Stimulated activated CD4-positive, alpha-beta T cell treated with anti-CD3 and anti-CD28 coated beads, Interleukin-15, amount 100 ng/mL, for 48 hours (primary cell): Measurements from ENCODE around the gene BPTF.
"Not testable (repeated sequence)": the region's sequence is repeated elsewhere in the genome, so short reads cannot be mapped to it uniquely, and the experiment has no call there.

Experiments used
- DNase-seq, 2 donors: peaks; one replicate each; pipeline ENCODE4 v3.0.0-alpha.2; 2020; ENCODE audit warnings: low read depth in 2 of 2

BPTF gene

GRCh38 chr17:67963145-67963572 is 137.9 kb downstream of the BPTF start:
- DNase-seq, result peak; percentile 40 to 72

- no peak for DNase-seq
Measured at GRCh38 chr17:67970783-67971182, 145.5 kb downstream of the BPTF start.

DNA sequence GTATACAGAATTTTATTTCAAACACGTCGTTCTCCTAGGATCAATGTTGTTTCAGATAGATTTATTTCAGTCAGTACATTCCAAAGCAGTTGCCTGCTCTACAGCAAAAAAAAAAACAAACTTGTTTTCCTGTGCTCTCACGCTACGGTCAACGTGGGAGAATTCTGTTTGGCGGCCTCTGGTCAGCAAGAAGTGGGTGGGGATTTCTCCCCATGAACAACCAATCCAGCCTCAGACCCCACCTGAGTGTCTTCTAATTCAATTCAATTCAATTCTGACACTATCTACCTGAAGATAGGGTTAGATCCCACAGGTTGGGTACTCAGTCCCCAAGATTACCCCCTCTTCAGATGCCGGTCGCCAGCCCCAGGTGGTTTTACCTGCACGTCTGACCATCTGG is 148.9 kb downstream of the BPTF start:
- no peak for DNase-seq

GRCh38 chr17:67974598-67975066 is 149.3 kb downstream of the BPTF start:
- DNase-seq, result no peak

DNA sequence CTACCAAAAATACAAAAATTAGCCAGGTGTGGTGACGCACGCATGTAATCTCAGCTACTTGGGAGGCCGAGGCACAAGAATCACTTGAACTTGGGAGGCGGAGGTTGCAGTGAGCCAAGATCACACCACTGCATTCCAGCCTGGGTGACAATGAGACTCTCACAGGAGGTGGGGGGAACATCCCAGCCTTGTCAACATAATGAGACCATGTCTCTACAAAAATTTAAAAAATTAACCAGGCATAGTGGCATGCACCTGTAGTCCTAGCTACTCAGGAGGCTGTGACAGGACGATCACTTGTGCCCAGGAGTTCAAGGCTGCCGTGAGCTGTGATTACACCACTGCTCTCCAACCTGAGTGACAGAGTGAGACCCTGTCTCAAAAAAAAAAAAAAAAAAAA is 151.0 kb downstream of the BPTF start:
- not testable (repeated sequence) for DNase-seq

GRCh38 chr17:67980456-67980855 is 155.2 kb downstream of the BPTF start:
- no peak for DNase-seq

DNA sequence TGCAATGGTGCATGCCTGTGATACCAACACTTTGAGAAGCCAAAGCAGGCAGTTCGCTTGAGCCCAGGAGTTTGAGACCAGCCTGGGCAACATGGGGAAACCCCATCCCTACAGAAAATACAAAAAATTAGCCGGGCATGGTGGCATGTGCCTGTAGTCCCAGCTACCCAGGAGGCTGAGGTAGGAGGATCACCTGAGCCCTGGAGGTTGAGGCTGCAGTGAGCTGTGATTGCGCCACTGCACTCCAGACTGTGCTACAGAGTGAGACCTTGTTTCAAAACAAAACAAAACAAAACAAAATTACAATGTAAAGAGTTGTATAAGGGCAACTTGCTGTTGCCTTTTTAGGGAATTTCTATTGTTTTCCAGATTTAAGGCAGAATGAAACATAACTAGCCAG is 155.6 kb downstream of the BPTF start:
- not testable (repeated sequence) for DNase-seq

DNA sequence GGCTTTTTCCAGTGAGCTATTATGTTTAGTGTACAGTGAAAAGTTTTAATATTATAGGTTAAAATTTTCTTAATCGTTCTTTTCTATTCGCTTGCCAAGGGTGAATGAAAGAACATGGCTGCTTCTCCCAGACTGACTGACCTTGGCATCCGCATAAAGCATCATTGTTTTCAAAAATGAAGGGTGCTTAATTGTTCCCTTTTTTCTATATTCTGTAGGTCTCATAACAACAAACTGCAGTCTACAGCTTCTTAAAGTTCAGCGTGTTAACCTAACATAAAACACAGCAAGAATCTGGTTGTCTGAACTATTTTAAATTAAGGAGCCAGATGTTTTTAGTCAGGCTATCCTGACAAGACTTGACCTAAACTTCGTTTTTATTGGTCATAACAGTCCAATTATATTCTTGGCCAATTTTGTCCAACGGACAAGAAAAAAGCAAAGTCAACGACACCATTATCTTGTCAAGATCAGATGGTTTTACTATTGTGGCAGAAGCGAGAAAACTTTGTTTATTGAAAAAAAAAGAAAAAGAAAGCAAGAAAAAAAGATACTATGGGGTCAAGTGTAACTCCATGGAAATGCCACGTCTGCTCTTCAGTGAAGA is 156.8 kb downstream of the BPTF start:
- DNase-seq, result no peak

- no peak for DNase-seq
Measured at GRCh38 chr17:67982686-67983382, 157.5 kb downstream of the BPTF start.

DNA sequence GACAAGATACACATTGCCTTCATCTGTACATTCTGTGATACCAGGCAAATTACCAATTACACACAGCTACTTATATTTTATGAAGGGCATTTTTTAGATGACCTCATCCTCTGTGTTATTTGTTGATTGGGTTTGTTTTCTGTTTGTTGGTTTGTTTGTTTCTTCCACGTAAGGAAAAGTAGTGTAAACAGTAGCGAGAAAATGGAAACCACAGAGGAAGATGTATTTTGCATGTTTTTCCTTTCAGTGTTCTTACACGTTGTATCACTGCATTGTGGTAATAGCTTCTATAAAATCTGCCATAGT is 158.0 kb downstream of the BPTF start:
- DNase-seq, result no peak

GRCh38 chr17:67990909-67991308 is 165.6 kb downstream of the BPTF start:
- DNase-seq, result no peak

GRCh38 chr17:67992548-67993152 is 167.3 kb downstream of the BPTF start:
- DNase-seq, result no peak

DNA sequence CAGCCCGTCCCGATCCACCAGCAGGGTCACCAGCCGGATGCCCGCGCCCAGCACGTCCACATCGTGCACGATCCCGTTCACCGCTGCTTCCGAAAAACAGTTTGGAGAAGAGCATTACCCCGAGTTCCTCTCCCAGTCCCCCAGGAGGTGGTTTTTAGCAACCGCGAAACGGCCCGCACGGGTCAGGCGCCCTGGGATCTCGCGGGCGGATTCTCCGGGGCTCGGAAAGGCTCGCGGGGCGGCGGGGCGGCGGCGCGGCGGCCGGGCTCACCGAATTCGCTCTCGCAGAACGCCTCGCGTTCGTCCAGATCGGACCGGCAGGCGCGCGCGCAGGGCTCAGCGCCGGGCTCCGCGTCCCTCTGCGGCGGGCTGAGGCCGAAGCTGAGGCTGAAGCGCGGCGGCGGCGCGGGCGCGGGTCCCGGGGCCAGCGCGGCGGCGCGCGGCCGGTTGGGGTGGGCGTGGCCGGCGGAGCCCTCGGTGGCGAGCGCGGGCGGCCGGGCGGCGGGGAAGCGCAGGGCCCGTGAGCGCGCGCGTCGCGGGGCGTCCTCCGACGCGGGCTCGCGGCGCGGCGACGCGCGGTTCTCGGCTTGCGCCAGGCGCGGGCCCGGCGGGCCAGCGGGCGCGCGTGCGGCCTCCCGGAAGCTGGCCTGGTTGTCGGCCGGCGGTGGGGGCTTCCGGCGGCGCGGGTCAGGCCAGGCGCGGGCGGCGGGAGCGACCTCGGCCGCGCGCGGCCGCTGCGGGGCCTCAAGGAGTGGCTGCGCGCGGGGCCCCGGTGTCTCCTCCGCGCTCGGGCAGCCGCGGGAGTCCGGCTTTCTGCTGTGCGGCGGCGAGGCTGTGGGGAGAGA is 168.1 kb downstream of the BPTF start:
- DNase-seq, result peak; percentile 42 to 63

DNA sequence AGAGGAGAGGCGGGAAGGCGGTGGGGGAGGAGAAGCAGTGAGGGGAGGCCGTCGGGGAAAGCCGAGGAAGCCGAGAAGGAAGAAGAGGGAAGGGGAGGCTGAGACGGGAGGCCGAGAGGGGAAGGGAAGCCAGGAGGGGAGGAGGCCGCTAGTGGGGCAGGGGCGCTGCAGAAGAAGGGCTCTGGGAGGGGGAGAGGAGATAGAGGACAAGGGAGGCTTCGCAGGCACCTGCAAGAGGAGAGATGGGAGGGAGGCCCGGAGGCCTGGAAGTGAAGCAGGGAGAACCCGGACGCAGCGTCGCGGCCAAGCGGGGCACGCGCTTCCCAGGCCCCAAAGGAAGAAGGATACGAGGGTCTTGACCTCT is 168.7 kb downstream of the BPTF start:
- peak in 1 of 2 donors; percentile 10 for DNase-seq

DNA sequence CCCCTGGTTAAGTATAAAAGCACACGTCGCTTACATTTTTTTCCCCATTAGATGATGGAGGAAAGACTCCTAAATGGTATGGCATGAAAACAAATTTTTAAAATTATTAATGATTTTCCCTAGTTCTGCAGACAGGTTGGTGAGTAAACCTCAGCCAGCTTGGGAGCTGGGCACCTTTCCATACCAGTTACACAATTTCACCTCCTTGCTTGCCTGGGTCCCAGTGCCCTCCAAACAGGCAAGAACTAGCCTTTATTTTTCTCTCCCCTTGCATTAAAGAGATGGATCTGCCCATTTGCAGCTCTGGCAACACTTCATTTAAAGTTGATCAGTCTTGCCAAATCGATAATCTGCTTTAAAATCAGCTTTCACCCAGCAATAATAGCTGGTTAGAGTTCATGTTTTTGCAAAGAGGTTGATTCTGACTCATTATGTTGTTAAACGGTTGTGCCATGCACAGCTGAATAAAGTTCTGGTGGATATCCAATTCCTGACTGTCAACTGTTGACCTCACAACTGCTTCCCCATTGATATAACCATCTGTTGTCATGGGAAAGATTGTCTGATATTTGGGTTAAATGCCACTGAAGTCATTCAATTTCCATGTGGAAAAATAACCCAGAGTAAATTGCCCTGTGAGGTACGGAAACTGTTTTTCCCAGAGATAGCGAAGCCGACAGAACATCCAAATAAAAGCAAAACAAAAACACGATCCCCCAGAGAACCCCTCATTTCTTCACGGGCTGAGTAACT is 169.7 kb downstream of the BPTF start:
- no peak for DNase-seq

GRCh38 chr17:67995570-67996263 is 170.4 kb downstream of the BPTF start:
- no peak for DNase-seq

DNA sequence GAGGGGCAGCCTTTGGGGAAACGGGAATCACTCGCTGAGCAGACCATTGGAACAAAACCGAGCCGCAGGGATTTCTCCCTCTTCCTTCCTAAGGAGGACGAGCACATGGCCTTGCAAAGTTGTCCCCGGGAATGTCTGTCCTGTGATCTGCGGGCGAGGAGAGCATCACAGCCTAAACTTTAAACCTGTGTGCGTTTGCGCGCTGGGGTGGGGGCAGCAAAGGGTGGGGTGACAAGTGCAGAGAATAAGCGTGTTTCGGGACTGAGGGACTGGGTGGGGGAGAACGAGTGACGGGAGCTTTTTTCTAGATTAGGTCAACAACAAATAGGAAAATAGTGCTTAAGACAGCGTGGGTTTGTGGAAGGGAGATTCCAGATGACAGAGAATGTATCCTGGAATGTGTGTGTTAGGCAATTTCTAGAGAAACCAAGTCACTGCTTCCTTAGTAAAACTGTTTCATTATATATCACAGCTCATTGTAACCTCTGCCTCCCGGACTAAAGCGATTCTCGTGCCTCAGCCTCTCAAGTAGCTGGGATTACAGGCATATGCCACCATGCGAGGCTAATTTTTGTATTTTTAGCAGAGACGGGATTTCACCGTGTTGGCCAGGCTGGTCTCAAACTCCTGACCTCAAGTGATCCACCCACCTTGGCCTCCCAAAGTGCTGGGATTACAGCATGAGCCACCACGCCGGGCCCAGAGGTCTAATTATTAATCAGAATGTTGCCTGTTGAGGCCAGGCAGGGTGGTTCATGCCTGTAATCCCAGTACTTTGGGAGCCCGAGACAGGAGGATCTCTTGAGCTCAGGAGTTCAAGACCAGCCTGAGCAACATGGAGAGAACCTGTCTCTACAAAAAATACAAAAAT is 171.2 kb downstream of the BPTF start, which contains the start of gene C17orf58:
Gene C17orf58, minus strand, starts transcription at position 169 of the 871 bp plus-strand sequence. CDS start 271 bp downstream, outside the sequence.
- DNase-seq, result peak in 1 of 2 donors; percentile 25

DNA sequence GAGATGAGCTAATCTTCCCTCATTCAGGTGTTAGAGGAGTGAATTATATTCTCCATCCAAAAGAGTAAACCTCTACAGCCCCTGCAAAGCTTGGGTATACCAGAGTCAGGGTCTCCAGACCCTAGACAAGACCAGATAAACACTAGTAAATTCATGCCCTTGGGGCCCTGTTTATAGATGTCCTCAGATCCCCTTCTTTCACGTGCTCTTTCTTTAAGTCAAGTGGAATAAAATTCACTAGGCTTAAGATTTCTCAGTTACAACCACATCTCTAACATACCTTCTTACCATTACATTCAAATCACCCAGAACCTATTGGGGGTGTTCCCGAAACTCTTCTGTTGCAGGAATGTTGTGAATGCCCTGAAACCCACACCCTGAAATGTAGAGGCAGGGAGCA is 173.2 kb downstream of the BPTF start:
- no peak for DNase-seq

- DNase-seq, result no peak
Measured at GRCh38 chr17:67999291-67999911, 174.1 kb downstream of the BPTF start.
